GM18505 (cell line): Measurements from ENCODE around the gene ARHGAP32.
"Not testable (repeated sequence)": the region's sequence is repeated elsewhere in the genome, so short reads cannot be mapped to it uniquely, and the experiment has no call there.

Experiments
- ATAC-seq: cut with Tn5 transposase; IDR thresholded peaks from one replicate; pipeline ENCODE4 v1.9.1; 2021; ENCODE audit not compliant: unreplicated experiment
- POLR2A ChIP-seq: IDR thresholded peaks from 4 replicates; pipeline ENCODE4 v1.6.1; 2011; ENCODE audit warnings: borderline replicate concordance; ENCODE audit not compliant: insufficient read depth, insufficient read length; ENCODE audit errors: extremely low read depth

Gene ARHGAP32

GRCh38 chr11:129184581-129184980 is 7.5 kb downstream of the ARHGAP32 start:
- no peak for TF ChIP-seq POLR2A
- ATAC-seq: no peak

DNA sequence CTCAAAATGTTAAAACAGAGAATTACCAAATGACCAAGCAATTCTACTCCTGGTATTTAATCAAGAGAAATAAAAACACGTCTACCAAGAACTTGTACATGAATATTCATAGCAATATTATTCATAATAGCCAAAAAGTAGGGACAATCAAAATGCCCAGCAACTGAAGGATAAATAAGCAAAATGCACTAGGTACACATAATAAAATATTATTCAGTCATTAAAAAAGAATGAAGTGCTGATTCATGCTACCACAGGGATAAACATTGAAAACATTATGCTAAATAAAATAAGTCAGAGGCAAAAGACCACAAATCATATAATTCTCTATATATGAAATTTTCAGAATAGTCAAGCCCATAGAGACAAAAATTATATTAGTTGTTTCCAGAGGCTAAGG is 24.8 kb downstream of the ARHGAP32 start:
- no peak for TF ChIP-seq POLR2A
- ATAC-seq: no peak

GRCh38 chr11:129163714-129164164 is 28.4 kb downstream of the ARHGAP32 start:
- no peak for TF ChIP-seq POLR2A
- no peak for ATAC-seq

GRCh38 chr11:129157080-129157479 is 35.0 kb downstream of the ARHGAP32 start:
- not testable (repeated sequence) for ATAC-seq

- no peak for TF ChIP-seq POLR2A
- no peak for ATAC-seq
Measured at GRCh38 chr11:129155745-129156144, 36.4 kb downstream of the ARHGAP32 start.

DNA sequence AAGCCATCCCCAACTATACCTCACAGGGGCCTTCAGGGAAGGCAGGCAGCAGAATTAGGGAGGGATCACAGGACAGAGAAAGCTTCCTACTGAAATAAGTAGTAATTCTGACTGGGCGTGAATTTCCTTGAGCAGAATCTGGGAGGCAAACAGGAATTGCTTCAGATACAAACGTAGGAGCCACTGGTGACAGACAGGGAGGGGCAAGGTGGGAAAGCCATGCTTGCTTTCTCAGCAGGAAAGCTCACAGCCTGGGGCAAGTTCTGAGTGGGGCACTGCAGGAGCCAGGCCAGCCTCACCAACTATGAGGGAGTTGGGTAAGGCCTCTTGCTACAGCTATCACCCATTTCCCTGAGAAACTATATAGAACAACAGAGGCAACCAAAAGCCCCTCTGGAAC is 43.6 kb downstream of the ARHGAP32 start:
- ATAC-seq: no peak
- TF ChIP-seq POLR2A: no peak

DNA sequence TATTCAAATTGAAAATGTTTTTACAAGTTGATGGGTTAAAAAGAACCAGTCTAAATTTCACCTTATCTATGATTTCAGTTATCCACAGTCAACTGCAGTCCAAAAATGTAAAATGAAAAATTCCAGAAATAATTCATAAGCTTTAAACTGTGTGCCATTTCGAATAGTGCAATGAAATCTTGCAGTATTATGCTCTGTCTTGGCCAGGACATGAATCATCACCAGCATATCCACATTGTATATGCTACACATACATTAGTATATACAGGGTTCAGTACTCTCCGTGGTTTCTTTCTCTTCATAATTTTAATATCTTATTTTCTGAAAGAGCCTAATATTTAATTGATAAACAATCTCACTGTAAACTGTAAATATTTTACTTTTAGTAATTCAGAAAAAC is 45.9 kb downstream of the ARHGAP32 start:
- no peak for ATAC-seq
- TF ChIP-seq POLR2A: no peak

GRCh38 chr11:129145276-129145675 is 46.8 kb downstream of the ARHGAP32 start:
- no peak for TF ChIP-seq POLR2A
- no peak for ATAC-seq

GRCh38 chr11:129144256-129144655 is 47.9 kb downstream of the ARHGAP32 start:
- no peak for ATAC-seq
- no peak for TF ChIP-seq POLR2A

DNA sequence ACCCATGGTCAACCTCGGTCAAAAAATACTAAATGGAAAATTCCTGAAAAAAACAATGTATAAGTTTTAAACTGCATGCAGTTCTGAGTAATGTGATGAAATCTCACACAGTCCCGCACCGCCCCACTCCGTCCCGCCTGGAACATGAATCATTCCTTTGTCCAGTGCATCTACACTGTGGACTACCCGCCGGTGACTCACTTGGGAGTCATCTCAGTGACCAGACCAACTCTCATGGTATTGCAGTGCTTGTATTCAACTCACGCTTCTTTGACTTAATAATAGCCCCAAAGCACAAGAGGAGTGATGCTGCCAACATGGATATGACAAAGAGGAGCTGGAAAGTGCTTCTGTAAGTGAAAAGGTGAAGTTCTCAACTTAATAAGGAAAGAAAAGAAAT is 48.8 kb downstream of the ARHGAP32 start:
- TF ChIP-seq POLR2A: no peak
- no peak for ATAC-seq

GRCh38 chr11:129141748-129142523 is 50.2 kb downstream of the ARHGAP32 start:
- ATAC-seq: no peak
- no peak for TF ChIP-seq POLR2A

DNA sequence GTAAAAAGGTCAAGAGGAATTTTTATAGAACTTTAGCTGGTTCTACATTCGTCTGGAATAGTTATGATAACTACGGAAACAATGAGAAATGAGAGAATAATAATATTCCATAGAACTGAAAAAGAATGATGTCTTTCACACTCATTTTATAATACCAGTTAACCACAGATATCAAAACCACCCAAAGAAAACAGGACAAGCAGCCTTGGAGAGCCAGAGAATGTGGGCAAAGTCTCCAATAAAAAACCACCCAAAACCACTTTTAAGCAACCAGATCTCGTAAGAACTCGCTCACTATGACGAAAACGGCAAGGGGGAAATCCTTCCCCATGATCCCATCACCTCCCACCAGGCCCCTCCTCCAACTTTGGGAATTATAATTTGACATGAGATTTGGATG is 60.8 kb downstream of the ARHGAP32 start:
- TF ChIP-seq POLR2A: no peak
- ATAC-seq: no peak

DNA sequence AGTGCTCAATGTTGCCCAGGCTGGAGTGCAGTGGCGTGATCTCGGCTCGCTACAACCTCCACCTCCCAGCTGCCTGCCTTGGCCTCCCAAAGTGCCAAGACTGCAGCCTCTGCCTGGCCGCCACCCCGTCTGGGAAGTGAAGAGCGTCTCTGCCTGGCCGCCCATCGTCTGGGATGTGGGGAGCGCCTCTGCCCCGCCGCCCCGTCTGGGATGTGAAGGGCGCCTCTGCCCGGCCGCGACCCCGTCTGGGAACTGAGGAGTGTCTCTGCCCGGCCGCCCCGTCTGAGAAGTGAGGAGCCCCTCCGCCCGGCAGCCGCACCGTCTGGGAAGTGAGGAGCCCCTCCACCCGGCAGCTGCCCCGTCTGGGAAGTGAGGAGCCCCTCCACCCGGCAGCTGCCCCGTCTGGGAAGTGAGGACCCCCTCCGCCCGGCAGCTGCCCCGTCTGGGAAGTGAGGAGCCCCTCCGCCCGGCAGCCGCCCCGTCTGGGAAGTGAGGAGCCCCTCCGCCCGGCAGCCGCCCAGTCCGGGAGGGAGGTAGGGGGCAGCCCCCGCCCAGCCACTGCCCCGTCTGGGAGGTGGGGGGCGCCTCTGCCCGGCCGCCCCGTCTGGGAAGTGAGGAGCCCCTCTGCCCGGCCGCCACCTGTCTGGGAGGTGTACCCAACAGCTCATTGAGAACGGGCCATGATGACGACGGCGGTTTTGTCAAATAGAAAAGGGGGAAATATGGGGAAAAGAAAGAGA is 63.1 kb downstream of the ARHGAP32 start:
- ATAC-seq: not testable (repeated sequence)

DNA sequence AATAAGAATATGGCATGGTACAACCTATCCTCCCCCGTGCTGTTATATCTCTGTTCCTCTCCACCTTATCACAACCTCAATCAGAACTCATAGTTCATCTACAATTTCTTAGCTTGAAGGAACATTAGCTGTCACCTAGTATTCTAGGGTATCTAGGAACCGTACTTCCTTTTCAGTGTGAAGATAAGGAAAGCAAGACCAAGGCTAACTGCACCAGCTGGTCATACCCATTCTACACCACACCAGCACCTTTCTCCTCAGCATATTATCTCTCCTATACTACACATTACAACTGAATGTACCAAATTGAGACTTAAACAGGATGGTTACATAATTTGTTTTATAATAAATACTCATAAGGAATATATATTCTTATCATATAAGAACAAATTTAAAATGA is 73.1 kb downstream of the ARHGAP32 start:
- no peak for ATAC-seq
- no peak for TF ChIP-seq POLR2A
